Activated T-cell treated with anti-CD3 and anti-CD28 coated beads, Interleukin-2, amount 50 U/mL, for 1 hour (primary cell): ENCODE data around the gene RBBP8NL.

Source experiments
- DNase-seq: peaks from one replicate; pipeline ENCODE4 v3.0.0-alpha.2; 2020

The RBBP8NL gene

GRCh38 chr20:62427172-62428001, at the start of gene RBBP8NL:
Gene RBBP8NL (minus strand): TSS chr20:62427539. CDS start chr20:62419647, 7,892 bp downstream.
- no peak for DNase-seq

DNA sequence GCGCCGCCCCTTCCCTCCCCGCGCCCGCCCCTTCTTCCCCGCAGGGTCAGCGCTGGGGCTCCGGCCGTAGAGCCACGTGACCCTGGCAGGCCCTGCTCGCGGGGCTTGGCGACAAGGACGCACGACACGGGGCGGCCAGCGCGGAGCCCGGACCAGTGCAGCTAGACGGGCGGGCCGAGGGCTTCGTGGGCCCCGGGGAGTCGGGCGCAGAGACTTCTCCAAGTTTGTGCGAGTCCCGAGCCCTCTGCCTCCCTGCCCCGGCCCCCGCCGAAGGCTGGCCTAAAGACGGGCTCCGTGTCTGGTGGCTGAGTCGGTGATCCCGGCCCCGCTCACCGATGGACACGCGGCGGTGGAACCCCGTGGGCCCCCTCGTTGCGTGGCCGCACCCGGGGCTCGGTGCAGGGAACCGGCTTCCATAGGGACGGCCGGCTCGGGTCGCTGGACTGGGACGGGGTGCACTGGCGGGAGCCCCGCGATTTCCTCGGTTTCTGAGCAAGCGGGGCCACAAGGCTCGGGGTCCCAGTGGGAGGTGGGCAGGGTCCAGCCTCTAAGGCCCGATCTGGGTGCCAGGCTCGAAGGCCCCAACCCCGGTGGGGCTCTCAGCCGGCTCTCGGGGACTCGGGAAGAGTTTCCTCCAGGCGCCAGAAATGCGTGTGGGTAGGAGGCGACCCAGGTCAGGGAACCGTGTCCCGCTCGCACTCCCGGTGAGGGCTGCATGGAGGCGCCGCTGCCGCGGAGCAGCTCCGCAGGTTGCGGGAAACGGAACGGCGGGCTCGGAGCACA, 48.9 kb upstream of the RBBP8NL start:
- DNase-seq: no peak

DNA sequence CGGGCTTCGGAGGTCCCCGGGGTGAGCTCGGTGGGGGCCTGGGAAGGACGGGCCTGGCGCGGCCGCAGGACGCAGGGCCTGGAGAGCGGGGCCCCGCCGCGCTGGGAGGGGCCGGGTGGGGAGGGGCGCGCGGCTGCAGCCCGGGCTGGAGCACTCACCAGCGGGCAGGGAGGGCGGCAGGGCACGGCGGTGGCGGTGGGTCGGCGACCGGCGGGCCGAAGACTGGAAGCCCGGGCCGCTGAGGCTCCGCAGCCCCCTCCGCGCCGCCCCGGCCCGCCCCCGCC, 48.4 kb upstream of the RBBP8NL start, which contains the start of gene GATA5:
GATA5 (minus strand) TSS at position 224 of the 284 bp plus-strand sequence. CDS start 474 bp downstream, outside the sequence.
- DNase-seq: no peak

DNA sequence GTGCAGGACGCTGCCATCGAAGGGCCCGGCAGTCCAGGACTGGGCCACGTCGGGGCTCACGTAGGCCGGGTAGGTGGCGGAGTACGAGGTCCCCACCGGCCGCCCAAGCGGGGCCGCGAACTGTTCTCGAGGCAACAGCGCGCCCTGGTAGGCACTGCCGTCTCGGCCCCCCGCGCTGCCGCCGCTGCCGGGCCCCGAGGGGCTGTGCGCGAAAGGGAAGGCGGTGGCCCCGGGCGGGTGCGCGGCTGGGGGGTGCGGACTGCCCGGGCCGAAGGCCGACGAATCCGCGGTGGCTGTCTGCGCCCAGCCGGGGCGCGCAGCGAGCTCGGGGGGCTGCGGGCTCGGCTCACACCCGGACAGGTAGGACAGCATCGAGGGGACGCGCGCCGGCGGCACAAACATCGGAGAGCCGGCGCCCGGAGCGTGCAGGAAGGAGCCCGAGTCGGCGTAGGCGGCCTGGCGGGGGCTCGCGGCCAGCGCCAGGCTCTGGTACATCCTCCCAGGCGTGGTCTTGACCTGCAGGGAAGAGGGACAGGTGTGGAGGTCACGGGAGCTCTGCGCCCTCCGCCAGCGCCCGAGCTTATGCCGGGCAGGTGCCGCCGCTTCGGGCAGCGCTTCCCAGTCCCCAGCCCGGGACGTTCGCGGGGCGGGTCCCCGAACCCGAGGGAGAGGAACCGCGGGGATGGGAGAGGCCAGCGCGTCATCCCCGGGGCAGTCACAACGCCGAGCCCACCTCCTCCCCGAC, 47.9 kb upstream of the RBBP8NL start:
- DNase-seq: no peak

DNA sequence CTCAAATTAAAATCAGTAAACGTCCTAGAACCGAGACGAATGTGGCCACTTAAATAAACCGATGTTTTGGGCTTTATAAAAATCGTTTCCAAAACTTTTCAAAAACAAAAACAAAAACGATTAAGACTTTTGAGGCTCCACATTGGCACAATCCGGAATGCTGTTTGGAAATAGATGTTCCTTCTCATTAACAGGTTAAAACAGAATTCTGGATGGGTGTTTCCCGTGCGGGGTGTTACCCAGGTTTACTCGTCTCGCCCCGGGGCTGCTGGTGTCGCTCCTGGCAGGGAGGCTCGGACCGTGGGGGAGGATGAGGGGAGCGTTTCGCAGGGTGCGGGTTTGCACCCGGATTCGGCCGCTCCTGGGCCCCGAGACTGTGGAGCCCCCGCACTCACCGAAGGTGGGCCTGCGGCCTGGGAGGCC, 47.3 kb upstream of the RBBP8NL start:
- DNase-seq: no peak

GRCh38 chr20:62473717-62474603, 46.6 kb upstream of the RBBP8NL start:
- no peak for DNase-seq

DNA sequence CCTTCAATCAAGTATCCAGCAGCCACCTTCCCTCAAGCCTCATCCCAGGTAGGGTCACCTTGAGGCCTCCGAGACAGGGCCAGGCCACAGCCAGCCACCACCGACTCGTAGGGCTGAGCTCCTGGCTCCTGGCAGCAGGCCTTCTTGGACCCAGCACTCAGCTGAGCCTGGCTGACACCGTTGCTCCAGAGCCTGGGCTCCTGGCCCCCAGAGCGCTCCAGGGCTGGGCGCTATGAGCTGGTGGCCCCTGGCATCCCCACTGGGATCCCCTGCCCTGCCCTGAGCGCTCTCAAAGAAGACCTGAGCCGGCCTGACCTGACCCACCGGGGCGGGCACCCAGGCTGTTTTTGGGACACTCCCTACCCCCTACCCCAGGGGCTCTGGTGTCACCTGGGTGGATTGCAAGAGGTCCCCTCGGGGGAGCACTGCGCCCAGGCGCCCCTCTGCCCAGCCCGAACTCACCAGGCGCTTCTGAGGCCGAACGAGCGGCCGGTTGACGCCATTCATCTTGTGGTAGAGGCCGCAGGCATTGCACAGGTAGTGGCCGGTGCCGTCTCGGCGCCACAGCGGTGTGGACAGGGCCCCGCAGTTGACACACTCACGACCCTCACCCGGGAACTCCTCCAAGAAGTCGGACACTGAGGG, 45.7 kb upstream of the RBBP8NL start:
- DNase-seq: no peak

DNA sequence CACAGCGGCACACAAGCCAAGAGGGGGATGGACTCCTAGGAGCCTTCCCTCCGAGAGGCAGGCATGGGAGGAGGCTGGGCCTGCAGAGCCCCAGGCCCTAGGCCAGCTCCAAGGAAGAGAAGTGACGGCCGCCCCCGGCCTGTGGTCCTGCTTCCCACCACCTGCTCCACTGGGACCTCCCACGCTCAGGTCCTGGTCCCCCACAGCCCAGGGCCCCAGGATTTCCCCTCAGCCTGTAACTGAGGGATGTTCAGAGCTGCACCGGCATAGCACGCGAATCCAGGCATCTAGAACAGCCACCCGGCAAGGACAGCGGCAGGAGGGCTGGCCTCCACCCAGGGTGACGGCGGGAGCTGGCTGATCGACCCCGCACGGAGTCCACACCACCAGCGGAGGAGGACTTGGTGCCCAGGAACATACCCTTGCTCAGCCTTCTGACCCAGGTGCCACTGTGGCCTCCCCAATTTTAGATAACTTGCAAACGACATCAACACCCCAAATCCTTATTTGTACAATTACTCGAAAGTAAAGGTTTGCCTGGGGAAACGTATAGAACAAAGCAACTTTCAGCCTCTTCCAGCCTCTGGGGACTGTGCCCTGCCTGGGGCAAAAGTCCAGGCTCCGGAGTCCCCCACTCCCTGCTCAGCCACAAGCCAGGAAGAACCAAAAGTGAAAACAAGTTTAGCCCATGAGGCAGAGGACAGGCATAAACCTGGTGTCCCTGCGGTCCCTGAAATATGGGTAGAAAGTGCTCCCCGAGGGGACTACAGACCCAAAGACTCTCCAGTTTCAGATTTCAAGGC, 45.0 kb upstream of the RBBP8NL start:
- DNase-seq: no peak

- DNase-seq: no peak
Measured at GRCh38 chr20:62470459-62470858, 43.1 kb upstream of the RBBP8NL start.

DNA sequence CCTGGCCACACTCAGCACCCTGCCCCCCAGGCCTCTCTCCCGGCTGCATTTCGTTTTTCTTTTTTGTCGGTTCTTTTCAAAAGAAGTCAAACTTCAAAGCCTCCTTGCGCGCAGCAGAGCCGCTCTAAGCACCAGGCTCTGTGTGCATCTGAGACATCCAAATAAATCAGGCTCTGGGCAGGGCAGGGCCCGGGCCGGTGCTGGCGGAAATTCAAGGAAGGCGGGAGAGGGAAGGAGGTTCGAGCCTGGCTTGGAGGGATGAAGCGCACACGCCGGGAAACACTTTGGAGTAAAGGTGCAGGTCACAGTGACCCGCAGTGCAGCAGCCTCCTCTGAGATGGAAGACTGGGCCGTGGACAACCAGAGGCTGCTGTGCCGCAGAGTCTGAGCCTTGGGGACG, 42.7 kb upstream of the RBBP8NL start:
- no peak for DNase-seq

DNA sequence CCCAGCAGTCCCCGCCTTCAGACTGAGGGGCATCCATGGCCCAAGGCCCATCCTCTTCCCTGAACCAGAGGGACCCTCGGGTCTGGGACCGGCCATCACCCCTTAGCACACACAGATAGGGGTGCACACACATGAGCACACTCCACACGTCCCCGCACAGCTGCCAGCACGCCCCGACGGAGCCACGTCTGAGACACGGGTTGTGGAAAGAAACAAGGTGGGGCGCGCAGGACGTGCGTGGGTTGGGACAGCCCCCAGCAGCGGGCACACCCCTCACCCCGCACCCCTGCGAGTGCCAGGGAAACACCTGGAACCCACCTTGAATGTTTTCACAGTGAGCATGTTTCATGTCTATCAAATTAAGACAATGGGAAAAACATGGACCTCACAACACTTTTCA, 42.0 kb upstream of the RBBP8NL start:
- DNase-seq: no peak

DNA sequence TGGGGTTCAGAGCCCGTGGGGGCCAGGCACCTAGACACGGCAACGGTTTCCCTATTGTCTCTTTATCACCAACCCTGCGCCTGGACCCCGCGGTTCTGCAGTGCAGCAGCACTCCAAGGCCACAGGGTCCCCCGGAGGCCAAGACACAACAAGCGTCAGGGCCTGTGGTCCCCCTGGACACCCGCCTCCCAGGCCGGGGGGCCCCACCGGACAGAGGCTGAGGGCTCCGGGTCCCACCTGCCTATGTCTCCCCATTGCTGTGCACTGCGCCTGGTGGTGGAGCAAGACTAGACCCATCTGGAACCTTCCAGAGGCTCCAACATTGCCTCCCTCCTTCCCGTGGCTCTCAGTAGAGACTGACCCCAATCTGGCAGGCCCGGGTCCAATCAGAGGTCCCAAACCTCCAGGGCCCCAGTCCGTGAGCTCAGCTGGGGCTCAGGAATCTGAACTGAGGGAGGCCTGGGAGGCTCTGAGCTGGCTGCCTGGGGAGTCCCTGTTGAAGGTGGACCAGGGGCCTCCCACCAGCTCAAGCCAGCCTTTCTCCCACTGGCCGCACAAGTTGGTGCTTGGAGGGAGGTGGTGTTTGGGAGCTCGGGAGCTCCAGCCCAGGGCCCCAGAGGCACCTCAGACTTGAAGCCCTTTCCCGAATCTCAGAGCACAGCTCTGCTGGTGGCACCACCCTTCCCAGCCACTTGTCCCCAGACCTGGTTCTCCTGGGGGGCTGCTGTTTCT, 39.6 kb upstream of the RBBP8NL start:
- no peak for DNase-seq

DNA sequence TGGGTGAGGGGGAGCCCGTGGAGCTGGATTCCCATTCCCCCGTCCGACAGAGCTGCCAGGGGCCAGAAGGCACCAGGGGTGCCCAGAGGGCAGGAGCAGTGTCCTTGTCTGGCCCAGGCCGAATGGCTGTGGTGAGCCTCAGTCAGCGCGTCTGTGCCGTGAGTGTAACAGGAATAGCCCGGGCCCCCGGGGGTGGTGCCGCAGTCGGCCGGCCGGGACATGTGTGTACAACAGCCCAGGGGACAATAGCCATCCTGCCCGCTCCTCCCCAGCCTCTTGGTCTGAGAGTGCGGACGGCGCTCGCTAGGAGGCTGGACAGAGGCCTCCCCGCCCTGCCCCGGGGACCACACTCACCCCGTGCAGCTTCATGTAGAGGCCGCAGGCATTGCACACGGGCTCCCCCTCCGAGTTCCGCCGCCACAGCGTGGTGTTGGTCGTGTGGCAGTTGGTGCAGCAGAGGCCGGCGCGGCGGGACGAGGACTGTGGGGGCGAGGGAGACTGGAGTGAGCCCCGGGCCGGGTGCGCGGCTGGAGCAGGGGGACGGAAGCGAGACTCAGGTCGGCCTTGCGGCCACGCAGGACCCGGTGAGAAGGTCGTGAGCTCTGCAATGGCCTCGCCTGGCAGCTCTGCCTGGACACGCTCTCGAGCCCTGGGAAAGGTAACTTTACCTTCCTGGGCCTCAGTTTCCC, 38.9 kb upstream of the RBBP8NL start:
- DNase-seq: no peak

DNA sequence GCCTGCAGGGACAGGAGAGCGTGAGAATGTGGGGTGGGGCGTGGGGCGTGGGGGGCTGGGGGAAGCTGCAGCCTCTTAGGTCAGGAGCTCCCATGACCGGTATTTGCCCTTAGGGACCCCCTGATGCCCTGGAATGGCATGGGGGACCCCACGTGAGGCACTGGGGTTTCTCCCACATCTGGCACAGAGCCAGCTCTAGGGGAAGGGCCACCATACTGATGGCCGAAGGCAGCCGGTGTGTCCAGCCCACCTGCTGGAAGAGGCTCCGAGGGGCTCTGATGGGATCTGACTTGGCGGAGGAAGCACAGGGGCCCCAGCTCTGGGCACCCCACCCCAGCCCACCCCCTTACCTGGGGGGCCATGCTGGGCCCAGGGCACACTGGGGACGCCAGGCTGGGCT, 37.7 kb upstream of the RBBP8NL start:
- no peak for DNase-seq

- DNase-seq: no peak
Measured at GRCh38 chr20:62464425-62464770, 37.1 kb upstream of the RBBP8NL start.

DNA sequence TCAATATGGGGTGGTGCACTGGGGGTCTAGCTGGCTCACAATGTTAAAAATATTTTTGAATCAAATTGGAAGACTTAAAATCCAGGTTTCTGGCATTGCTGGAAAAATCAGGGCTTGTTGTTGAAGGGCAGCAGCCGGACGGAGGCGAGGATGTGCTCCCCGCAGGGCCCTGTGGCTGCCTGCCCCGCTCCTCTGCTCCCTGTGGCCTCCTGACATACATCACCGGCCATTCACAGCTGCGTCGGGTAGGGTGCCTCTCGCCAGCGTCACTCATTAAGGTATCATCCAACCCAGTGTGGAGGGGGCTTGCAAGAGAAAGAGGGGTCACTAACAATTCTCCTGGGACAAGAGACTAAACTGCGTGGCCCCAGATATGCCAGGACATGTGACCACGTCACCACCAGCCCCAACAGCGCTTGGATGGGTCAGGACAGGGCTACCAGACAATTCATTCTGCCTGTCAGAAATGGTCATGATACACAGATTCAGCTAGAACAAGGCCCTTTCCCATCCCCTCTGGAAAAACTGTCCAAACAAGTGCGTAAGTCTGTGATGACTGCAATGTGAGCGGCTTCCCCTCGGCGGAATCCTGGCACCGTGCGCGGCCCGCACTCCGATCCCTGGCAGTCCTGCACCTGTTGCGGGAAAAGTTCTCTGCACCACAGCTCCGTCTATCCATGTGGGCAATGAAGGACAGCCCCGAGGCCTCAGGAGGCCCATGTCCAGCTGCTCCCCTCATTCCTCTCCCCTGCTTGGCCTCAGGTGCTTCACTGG, 36.5 kb upstream of the RBBP8NL start:
- no peak for DNase-seq

DNA sequence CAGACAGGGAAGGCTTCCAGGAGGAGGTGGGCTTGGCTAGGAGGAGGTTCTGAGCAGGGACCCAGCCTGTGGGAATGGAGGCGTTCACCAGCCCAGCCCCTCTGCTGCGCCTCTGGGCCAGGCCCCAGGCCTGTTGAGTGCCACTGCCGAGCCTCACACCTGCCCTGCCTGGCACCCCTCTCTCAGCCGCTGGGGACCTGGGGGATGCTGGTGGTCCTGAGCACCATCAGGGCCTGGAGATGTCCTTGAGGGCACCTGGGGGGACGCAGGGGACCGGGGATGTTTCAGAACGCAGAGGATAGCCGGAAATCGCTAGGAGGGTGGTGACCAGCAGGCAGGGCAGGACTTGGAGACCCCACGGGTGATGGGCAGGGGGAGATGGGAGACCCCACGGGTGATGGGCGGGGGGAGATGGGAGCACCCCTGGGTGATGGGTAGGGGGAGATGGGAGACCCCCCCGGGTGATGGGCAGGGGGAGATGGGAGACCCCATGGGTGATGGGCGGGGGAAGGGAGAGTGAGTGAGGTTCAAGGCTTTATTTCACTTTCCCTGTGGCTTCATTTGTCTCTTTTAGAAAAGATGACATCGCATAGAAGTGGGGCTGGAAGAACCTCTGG, 35.7 kb upstream of the RBBP8NL start:
- no peak for DNase-seq

DNA sequence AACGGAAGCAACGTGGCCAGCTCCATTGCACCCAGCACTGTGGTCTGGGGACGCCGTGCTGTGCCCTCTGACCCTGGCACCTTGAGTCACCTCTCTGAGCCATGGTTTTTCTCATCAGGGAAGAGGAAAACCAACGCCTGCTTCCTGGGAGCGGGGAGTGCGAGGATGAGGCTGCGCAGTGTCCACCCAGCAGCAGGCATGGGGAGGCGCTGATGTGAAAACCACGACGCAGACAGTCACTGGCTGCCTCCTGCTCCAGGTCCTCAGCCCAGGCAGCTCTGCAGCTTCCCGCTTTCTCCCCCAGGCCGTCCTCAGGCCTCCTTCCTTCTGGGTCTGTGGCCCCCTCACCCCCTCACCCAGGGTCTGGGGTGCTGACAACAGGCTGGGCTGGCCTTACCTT, 34.5 kb upstream of the RBBP8NL start:
- DNase-seq: no peak

GRCh38 chr20:62461157-62461556, 33.8 kb upstream of the RBBP8NL start:
- no peak for DNase-seq
